H1 (cell line): ENCODE results near the gene SNX24.

Experiments used
- CTCF ChIP-seq, 3 experiments: IDR thresholded peaks; 1 replicate in 2 of 3; 2 replicates in 1 of 3; pipeline versions ENCODE4 v1.5.1 to v1.6.1; 2011; ENCODE audit warnings: low read length in 3 of 3, mild to moderate bottlenecking in 3 of 3, inconsistent platforms in 2 of 3, low read depth in 1 of 3, moderate library complexity in 1 of 3; ENCODE audit not compliant: insufficient read depth in 1 of 3; ENCODE audit errors: control extremely low read depth in 1 of 3
- EZH2 ChIP-seq: fragments of 200-600 bp; sonication (generic); IDR thresholded peaks from 2 replicates; pipeline ENCODE4 v1.7.1; 2012; ENCODE audit warnings: low read depth, mild to moderate bottlenecking, moderate library complexity, low read length, inconsistent platforms; ENCODE audit not compliant: severe bottlenecking
- HDAC6 ChIP-seq: IDR thresholded peaks from one replicate; pipeline ENCODE4 v1.7.1; 2012; ENCODE audit warnings: low read depth, mild to moderate bottlenecking, inconsistent platforms, low read length, moderate library complexity
- JUND ChIP-seq: IDR thresholded peaks from 2 replicates; pipeline ENCODE4 v1.6.1; 2011; ENCODE audit warnings: mild to moderate bottlenecking, improper control_type of control experiment, low read length
- POLR2A ChIP-seq, 2 experiments: IDR thresholded peaks; 1 replicate in 1 of 2; 2 replicates in 1 of 2; pipeline ENCODE4 v1.6.1; 2011; ENCODE audit warnings: low read depth in 2 of 2, low read length in 2 of 2, mild to moderate bottlenecking in 2 of 2; ENCODE audit errors: control extremely low read depth in 1 of 2
- SAP30 ChIP-seq: fragments of 300-600 bp; sonication (generic); IDR thresholded peaks from 2 replicates; pipeline ENCODE4 v1.7.1; 2012; ENCODE audit warnings: low read length, moderate library complexity, mild to moderate bottlenecking, inconsistent platforms; ENCODE audit not compliant: insufficient read depth, insufficient replicate concordance
- TAF1 ChIP-seq: IDR thresholded peaks from 2 replicates; pipeline ENCODE4 v1.6.1; 2011; ENCODE audit warnings: mild to moderate bottlenecking, low read depth, low read length

- TF ChIP-seq POLR2A (IDR thresholded peaks at IDR 0.05; ENCODE audit: control extremely low read depth in 1 of 2, low read depth in 2 of 2, low read length in 2 of 2), result no peak
- no peak for TF ChIP-seq EZH2
- no peak for TF ChIP-seq CTCF (IDR thresholded peaks at IDR 0.05; ENCODE audit: control extremely low read depth in 1 of 3, insufficient read depth in 1 of 3, low read depth in 1 of 3, low read length in 3 of 3)
- no peak for TF ChIP-seq HDAC6
- TF ChIP-seq JUND, result no peak
- no peak for TF ChIP-seq TAF1
- TF ChIP-seq SAP30, result no peak
Observed at GRCh38 chr5:122933956-122934355, 88.5 kb downstream of the SNX24 start.
